ENCODE data around the gene DAAM1.

DNA sequence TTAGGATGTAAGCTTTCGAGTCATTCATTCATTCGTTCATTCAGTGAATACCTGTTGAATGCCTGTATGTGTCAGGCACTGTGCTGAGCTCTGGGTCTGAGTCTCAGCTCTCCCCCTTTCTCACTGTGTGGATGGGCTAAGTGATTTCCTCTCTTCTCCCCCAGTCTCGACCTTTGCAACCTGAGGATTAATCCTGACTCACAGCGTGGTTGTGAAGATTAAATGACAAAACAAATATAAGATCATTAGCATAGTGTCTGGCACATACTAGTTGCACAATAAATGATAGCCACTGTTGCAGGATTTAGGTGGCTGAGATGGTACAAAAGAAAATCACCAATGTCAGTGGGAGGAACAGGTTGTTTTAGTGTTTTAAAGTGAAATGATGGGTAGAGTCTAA lies 140.0 kb downstream of the DAAM1 start:
- TF ChIP-seq, protein P1, sequence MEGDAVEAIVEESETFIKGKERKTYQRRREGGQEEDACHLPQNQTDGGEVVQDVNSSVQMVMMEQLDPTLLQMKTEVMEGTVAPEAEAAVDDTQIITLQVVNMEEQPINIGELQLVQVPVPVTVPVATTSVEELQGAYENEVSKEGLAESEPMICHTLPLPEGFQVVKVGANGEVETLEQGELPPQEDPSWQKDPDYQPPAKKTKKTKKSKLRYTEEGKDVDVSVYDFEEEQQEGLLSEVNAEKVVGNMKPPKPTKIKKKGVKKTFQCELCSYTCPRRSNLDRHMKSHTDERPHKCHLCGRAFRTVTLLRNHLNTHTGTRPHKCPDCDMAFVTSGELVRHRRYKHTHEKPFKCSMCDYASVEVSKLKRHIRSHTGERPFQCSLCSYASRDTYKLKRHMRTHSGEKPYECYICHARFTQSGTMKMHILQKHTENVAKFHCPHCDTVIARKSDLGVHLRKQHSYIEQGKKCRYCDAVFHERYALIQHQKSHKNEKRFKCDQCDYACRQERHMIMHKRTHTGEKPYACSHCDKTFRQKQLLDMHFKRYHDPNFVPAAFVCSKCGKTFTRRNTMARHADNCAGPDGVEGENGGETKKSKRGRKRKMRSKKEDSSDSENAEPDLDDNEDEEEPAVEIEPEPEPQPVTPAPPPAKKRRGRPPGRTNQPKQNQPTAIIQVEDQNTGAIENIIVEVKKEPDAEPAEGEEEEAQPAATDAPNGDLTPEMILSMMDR (IDR thresholded peaks at IDR 0.05; ENCODE audit: insufficient read depth, low read depth, low read length), result no peak
- TF ChIP-seq EZH2 (IDR thresholded peaks at IDR 0.05; ENCODE audit: insufficient read depth, low read length), result no peak

Measured in astrocyte (in vitro differentiated cells and primary cell).